AG08396 (cell line): ENCODE measurements around the gene ALKAL2.

ENCODE experiments used
- DNase-seq: peaks from one replicate; pipeline ENCODE4 v3.0.0; 2012; ENCODE audit warnings: low spot score, mixed read lengths

The ALKAL2 gene

GRCh38 chr2:290090-290722, 2.3 kb upstream of the ALKAL2 start:
- DNase-seq = peak; percentile 85

GRCh38 chr2:289362-290089, 1.6 kb upstream of the ALKAL2 start:
- peak; percentile 36 for DNase-seq

GRCh38 chr2:288758-289361, 969 bp upstream of the ALKAL2 start:
- no peak for DNase-seq

GRCh38 chr2:287471-287885, 413 bp downstream of the ALKAL2 start:
- peak; percentile 55 for DNase-seq

- DNase-seq = no peak
Observed at GRCh38 chr2:286774-287392, 1.0 kb downstream of the ALKAL2 start.

GRCh38 chr2:286035-286434, 1.9 kb downstream of the ALKAL2 start:
- DNase-seq = no peak

- DNase-seq = peak; percentile 79
Observed at GRCh38 chr2:285531-285930, 2.4 kb downstream of the ALKAL2 start.

- no peak for DNase-seq
Observed at GRCh38 chr2:284896-285492, 2.9 kb downstream of the ALKAL2 start.

- DNase-seq = peak; percentile 23
Observed at GRCh38 chr2:283996-284794, 3.7 kb downstream of the ALKAL2 start.

- no peak for DNase-seq
Observed at GRCh38 chr2:282371-283263, 5.3 kb downstream of the ALKAL2 start.

GRCh38 chr2:281381-281780, 6.5 kb downstream of the ALKAL2 start:
- DNase-seq = no peak

- no peak for DNase-seq
Observed at GRCh38 chr2:280650-281110, 7.2 kb downstream of the ALKAL2 start.

- no peak for DNase-seq
Observed at GRCh38 chr2:279956-280649, 7.8 kb downstream of the ALKAL2 start.

GRCh38 chr2:279366-279765, 8.5 kb downstream of the ALKAL2 start:
- DNase-seq = no peak

- DNase-seq = no peak
Observed at GRCh38 chr2:278927-279320, 9.0 kb downstream of the ALKAL2 start.

- no peak for DNase-seq
Observed at GRCh38 chr2:278312-278926, 9.5 kb downstream of the ALKAL2 start.

GRCh38 chr2:275466-275865, 12.4 kb downstream of the ALKAL2 start:
- no peak for DNase-seq

GRCh38 chr2:274503-274902, 13.4 kb downstream of the ALKAL2 start:
- no peak for DNase-seq

- no peak for DNase-seq
Observed at GRCh38 chr2:273333-273732, 14.6 kb downstream of the ALKAL2 start.
